OCI-LY1 (cell line): ENCODE data around the gene GGT5.

Experiments used
- EZH2 ChIP-seq: fragments of 200-600 bp; sonication (generic), shearing (Covaris generic); IDR thresholded peaks from 2 replicates; pipeline ENCODE4 v1.8.0; 2017; ENCODE audit warnings: borderline replicate concordance, mixed run types, mild to moderate bottlenecking, antibody characterized with exemption, low read length, moderate library complexity, mixed read lengths
- TF ChIP-seq, protein P1 (sequence below): fragments of 200-600 bp; sonication (generic), shearing (Covaris generic); IDR thresholded peaks from 2 replicates; pipeline ENCODE4 v1.5.1; 2017; ENCODE audit warnings: mild to moderate bottlenecking, antibody characterized with exemption, low read length, moderate library complexity, mixed read lengths

DNA sequence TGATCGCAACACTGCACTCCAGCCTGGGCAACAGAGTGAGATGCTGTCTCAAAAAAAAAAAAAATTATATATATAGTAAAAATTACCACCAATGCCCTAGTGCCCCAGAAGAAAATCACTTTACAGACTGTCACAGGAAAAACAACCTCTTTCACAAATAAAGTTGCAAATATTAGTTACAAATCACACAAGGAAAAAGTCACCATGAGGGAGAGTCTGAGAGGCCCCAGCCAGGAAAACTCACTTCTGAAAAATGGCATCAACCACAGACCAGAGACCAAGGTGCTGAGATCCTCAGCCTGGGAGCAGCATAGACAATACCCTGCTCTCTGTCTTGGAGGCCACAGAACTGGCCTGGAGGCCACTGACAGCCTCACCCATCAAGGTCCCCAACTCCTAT lies 20.4 kb downstream of the GGT5 start:
- TF ChIP-seq, protein P1, sequence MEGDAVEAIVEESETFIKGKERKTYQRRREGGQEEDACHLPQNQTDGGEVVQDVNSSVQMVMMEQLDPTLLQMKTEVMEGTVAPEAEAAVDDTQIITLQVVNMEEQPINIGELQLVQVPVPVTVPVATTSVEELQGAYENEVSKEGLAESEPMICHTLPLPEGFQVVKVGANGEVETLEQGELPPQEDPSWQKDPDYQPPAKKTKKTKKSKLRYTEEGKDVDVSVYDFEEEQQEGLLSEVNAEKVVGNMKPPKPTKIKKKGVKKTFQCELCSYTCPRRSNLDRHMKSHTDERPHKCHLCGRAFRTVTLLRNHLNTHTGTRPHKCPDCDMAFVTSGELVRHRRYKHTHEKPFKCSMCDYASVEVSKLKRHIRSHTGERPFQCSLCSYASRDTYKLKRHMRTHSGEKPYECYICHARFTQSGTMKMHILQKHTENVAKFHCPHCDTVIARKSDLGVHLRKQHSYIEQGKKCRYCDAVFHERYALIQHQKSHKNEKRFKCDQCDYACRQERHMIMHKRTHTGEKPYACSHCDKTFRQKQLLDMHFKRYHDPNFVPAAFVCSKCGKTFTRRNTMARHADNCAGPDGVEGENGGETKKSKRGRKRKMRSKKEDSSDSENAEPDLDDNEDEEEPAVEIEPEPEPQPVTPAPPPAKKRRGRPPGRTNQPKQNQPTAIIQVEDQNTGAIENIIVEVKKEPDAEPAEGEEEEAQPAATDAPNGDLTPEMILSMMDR: no peak
- TF ChIP-seq EZH2: no peak
